ENCODE data around the gene PNPLA8.
"Not testable (repeated sequence)": the region's sequence is repeated elsewhere in the genome, so short reads cannot be mapped to it uniquely, and the experiment has no call there.

The PNPLA8 gene

GRCh38 chr7:108559253-108559652 is 33.3 kb upstream of the PNPLA8 start:
- H3K4me3 ChIP-seq (ENCODE audit: severe bottlenecking), result no peak overlapping the region
- DNase-seq (ENCODE audit: low spot score) (no peak), ATAC-seq (ENCODE audit: low read depth) (no peak)
- H3K9me3 ChIP-seq (ENCODE audit: severe bottlenecking), result peaks cover 5% of the 10 kb centered on the region
- TF ChIP-seq CTCF (IDR thresholded peaks at IDR 0.05; ENCODE audit: poor library complexity, severe bottlenecking), result no peak
- no peaks in the 10 kb centered on the region for H3K4me1 ChIP-seq (ENCODE audit: insufficient read depth, poor library complexity, severe bottlenecking)
- H3K27ac ChIP-seq (ENCODE audit: poor library complexity, severe bottlenecking), result no peak overlapping the region
- H3K27me3 ChIP-seq (ENCODE audit: insufficient read depth, poor library complexity, severe bottlenecking), result no peaks in the 10 kb centered on the region
- peaks cover 11% of the 10 kb centered on the region for H3K36me3 ChIP-seq (ENCODE audit: low read depth)

GRCh38 chr7:108557617-108558016 is 31.7 kb upstream of the PNPLA8 start:
- H3K36me3 ChIP-seq (ENCODE audit: low read depth), result peaks cover 9% of the 10 kb centered on the region; the same call in 1 of the 2 replicates
- H3K4me3 ChIP-seq (ENCODE audit: severe bottlenecking), result no peak overlapping the region
- ATAC-seq (ENCODE audit: low read depth), result no peak
- no peak overlapping the region for H3K27ac ChIP-seq (ENCODE audit: poor library complexity, severe bottlenecking)
- no peaks in the 10 kb centered on the region for H3K4me1 ChIP-seq (ENCODE audit: insufficient read depth, poor library complexity, severe bottlenecking)
- no peak for DNase-seq (ENCODE audit: low spot score)
- TF ChIP-seq CTCF (IDR thresholded peaks at IDR 0.05; ENCODE audit: poor library complexity, severe bottlenecking), result no peak
- peaks cover 5% of the 10 kb centered on the region for H3K9me3 ChIP-seq (ENCODE audit: severe bottlenecking)
- no peaks in the 10 kb centered on the region for H3K27me3 ChIP-seq (ENCODE audit: insufficient read depth, poor library complexity, severe bottlenecking)

GRCh38 chr7:108557191-108557590 is 31.3 kb upstream of the PNPLA8 start:
- Histone ChIP-seq H3K27me3 (ENCODE audit: insufficient read depth, poor library complexity, severe bottlenecking) (no peaks in the 10 kb centered on the region), H3K27ac (ENCODE audit: poor library complexity, severe bottlenecking) (no peak overlapping the region), H3K9me3 (ENCODE audit: severe bottlenecking) (peaks cover 5% of the 10 kb centered on the region), H3K4me3 (ENCODE audit: severe bottlenecking) (no peak overlapping the region), H3K36me3 (ENCODE audit: low read depth) (peaks cover 5% of the 10 kb centered on the region; the same call in 1 of the 2 replicates), H3K4me1 (ENCODE audit: insufficient read depth, poor library complexity, severe bottlenecking) (no peaks in the 10 kb centered on the region)
- ATAC-seq (ENCODE audit: low read depth) (no peak), DNase-seq (ENCODE audit: low spot score) (no peak)
- TF ChIP-seq CTCF (IDR thresholded peaks at IDR 0.05; ENCODE audit: poor library complexity, severe bottlenecking), result no peak

- H3K9me3 ChIP-seq (ENCODE audit: severe bottlenecking); H3K36me3 ChIP-seq (ENCODE audit: low read depth); ATAC-seq (ENCODE audit: low read depth); H3K27me3 ChIP-seq (ENCODE audit: insufficient read depth, poor library complexity, severe bottlenecking); DNase-seq (ENCODE audit: low spot score); H3K4me3 ChIP-seq (ENCODE audit: severe bottlenecking); H3K4me1 ChIP-seq (ENCODE audit: insufficient read depth, poor library complexity, severe bottlenecking); H3K27ac ChIP-seq (ENCODE audit: poor library complexity, severe bottlenecking): not testable (repeated sequence)
Observed at GRCh38 chr7:108556665-108557064, 30.7 kb upstream of the PNPLA8 start.

- H3K27ac ChIP-seq (ENCODE audit: poor library complexity, severe bottlenecking); H3K4me3 ChIP-seq (ENCODE audit: severe bottlenecking); DNase-seq (ENCODE audit: low spot score); H3K27me3 ChIP-seq (ENCODE audit: insufficient read depth, poor library complexity, severe bottlenecking); H3K4me1 ChIP-seq (ENCODE audit: insufficient read depth, poor library complexity, severe bottlenecking); H3K36me3 ChIP-seq (ENCODE audit: low read depth); H3K9me3 ChIP-seq (ENCODE audit: severe bottlenecking); ATAC-seq (ENCODE audit: low read depth): not testable (repeated sequence)
Observed at GRCh38 chr7:108548141-108548896, 22.4 kb upstream of the PNPLA8 start.

- Histone ChIP-seq H3K27me3 (ENCODE audit: insufficient read depth, poor library complexity, severe bottlenecking) (no peaks in the 10 kb centered on the region), H3K9me3 (ENCODE audit: severe bottlenecking) (no peaks in the 10 kb centered on the region), H3K36me3 (ENCODE audit: low read depth) (no peaks in the 10 kb centered on the region), H3K4me3 (ENCODE audit: severe bottlenecking) (no peak overlapping the region), H3K4me1 (ENCODE audit: insufficient read depth, poor library complexity, severe bottlenecking) (no peaks in the 10 kb centered on the region), H3K27ac (ENCODE audit: poor library complexity, severe bottlenecking) (no peak overlapping the region)
- no peak for TF ChIP-seq CTCF (IDR thresholded peaks at IDR 0.05; ENCODE audit: poor library complexity, severe bottlenecking)
- DNase-seq (ENCODE audit: low spot score) (no peak), ATAC-seq (ENCODE audit: low read depth) (no peak)
Observed at GRCh38 chr7:108541478-108541877, 15.5 kb upstream of the PNPLA8 start.

- not testable (repeated sequence) for H3K27ac ChIP-seq (ENCODE audit: poor library complexity, severe bottlenecking); H3K4me1 ChIP-seq (ENCODE audit: insufficient read depth, poor library complexity, severe bottlenecking); H3K27me3 ChIP-seq (ENCODE audit: insufficient read depth, poor library complexity, severe bottlenecking); H3K36me3 ChIP-seq (ENCODE audit: low read depth); H3K4me3 ChIP-seq (ENCODE audit: severe bottlenecking); ATAC-seq (ENCODE audit: low read depth); DNase-seq (ENCODE audit: low spot score); H3K9me3 ChIP-seq (ENCODE audit: severe bottlenecking)
Observed at GRCh38 chr7:108538685-108539084, 12.8 kb upstream of the PNPLA8 start.

- not testable (repeated sequence) for ATAC-seq (ENCODE audit: low read depth); H3K27ac ChIP-seq (ENCODE audit: poor library complexity, severe bottlenecking); H3K4me1 ChIP-seq (ENCODE audit: insufficient read depth, poor library complexity, severe bottlenecking); DNase-seq (ENCODE audit: low spot score); H3K36me3 ChIP-seq (ENCODE audit: low read depth); H3K27me3 ChIP-seq (ENCODE audit: insufficient read depth, poor library complexity, severe bottlenecking); H3K9me3 ChIP-seq (ENCODE audit: severe bottlenecking); H3K4me3 ChIP-seq (ENCODE audit: severe bottlenecking)
Observed at GRCh38 chr7:108538236-108538635, 12.3 kb upstream of the PNPLA8 start.
